ENCODE results near the gene HEATR9.

Gene HEATR9

DNA sequence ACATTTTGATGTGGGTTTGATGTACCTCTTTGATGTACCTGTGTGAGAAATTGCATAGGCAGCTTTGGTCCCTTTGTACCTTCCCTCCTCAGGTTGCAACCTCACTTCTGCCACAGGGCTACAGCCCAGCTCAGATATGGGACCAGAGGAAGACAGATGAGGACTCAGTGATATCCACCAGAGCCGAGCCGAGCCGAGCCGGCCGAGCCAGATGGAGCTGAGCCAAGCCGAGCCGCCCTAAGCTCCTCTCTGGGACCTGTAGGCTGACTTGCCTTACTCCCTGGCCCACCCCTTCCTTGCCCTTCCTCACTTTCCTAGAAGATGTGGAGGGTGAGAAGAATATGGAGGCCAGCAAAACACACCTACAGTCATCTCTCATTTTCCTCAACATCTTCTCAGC, 3.8 kb downstream of the HEATR9 start:
- no peak for DNase-seq

DNA sequence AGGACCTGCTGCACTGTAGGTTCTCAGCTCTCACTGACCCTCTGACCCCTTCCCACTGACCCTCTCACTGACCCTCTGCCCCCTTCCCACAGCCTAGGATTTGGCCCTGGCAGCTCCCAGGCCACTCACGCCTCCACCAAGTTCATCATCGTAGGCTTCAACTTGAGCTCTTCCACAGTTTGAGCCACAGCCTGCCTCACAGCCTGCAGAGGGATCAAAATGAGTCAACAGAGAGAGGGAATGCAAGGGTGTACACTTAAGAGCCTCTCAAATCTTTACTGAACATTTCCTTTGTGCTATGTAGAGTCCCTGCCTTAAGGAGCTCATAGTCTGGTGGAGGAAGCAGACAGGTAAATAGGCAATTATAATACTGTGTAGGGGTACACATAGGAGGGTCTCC, 12.1 kb downstream of the HEATR9 start:
- no peak for DNase-seq

DNA sequence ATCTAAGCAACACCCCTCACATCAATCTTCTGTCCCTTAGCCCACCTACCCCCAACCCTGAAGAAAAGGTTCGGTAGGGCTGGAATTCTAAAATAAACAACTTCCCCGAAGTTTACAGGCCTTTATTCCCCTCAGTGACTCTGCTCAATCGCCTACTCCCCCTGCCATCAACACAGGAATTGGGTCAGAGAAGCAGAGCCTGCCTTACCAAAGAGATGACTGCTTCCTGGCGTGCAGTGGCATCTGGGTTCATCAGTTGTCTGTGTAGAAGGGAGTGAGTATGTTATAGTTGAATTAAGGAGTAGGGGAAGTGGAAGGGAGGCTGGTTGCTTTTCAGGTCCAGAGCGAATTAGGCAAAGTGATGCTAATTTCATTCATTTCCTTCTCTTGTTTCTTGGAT, 12.7 kb downstream of the HEATR9 start:
- no peak for DNase-seq

DNA sequence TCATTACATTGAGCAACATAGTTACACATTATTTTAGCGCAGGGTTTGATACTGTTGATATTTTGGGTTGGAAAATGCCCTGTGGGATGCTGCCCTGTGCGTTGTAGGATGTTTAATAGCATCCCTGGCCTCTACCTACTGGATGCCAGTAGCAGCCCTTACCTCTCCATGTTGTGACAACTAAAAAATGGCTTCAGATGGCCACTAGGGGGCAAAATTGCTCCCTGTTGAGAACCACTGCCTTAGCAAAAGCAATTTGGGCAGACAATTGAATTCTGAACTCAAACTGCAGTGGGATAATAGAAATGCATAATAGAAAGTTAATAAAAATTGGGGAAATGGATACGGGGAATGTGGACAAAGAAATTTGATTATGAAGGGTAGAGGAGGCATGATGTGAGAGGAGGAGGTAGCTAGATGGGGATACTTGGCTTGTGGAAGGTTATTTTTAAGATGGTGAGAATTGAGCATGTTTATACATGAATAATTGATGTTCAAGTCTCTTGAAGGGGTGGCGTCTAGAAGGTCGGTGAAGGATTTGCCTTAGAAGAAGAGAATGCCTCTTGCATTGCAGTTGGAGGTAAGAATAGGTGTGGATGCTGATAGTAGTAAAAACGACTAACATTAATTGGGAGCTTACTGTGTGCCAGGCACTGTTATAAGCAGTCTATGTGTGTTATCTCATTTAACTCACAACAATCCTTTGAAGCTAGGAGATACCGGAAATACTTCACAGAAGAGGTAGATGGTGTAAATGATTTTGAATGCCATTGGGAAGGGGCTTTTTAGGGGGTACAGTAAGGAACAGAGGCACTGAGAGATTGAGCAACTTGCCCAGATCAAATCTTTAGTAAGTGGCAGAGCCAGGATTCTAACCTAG, 19.0 kb downstream of the HEATR9 start:
- peak; percentile 43 for DNase-seq

DNA sequence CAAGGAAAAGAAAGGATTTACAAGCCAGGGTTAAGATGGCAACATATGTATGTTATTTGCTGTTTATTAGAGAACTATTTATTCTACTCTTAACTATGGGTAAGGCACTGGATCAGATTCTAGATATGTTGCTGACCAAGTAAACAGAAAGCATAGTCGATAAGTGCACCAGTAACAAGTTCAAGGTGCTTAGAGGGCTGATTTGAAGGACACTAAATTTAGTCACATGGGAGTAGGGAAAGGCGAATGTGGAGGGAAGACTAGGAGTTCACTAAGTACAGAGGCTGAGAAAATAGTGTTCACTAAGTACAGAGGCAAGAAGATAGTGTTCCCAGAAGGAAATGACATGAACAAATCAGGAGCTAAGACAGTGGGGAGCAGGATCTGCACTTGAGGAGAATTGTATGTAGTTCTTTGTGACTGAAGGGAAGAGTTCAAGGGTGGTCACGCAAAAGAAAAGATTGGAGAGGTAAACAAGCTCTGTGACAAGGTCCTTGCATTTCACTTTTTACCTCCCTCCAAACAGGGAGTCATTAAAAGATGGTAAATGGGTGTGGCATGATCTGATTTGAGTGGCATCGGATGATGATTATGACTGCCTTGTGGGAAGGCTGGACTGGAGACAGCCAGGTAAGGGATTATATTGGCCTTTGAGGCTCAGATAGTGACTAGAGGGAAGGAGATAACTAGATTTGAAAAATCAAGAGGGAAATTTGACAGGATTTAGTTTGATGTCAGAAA, 20.9 kb downstream of the HEATR9 start:
- DNase-seq: no peak

DNA sequence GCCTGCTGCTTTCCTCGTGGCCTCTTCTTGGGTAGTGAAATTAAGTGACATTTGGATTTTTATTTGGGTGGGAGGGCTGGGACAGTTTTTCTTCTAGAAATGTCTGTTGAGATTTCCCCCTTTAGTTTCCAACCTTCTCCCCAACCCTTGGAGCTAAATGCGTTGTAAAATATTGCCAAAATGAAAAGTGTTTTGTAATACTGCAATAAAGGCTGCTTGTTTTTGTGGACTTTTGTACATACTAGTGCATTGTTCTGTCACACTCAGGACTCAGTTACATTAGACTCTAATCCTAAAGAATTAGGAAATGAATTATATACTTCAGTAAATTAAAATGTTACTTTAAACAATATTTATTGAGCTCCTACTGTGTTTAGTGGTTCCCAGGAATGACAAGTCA, 21.7 kb downstream of the HEATR9 start:
- no peak for DNase-seq

DNA sequence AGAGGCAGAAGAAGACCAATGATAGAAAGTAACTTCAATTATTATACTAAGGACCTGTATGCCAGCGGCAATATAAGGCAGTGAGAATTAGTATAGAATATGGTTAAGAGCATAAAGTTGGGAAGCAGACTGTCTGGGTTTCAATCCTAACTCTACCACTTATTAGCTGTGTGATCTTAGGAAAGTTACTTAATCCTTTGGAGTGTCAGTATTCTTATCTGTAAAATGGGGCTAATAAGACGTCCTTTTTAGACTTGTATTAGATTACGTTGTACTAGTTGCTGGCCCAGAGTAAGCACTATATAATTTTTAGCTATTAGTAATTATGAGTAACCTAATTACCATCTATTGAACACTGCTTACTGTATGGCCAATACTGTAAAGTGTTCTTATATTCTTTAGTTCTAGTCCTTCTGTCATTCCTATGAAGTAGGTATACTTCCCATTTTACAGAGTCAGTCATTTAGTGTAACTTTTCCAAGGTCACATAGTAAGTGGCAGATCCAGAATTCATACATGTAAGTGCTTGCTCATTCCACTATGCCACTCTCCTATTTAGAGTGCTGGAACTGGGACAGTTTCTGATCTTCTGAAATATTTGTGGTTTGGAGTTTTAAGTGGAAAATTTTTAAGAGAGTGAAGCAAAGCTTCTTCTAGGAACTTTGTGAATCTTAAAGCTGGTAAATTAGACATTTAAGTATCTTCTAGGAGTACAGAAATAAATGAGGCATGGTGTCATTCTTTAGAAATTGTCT, 22.5 kb downstream of the HEATR9 start:
- DNase-seq: no peak

DNA sequence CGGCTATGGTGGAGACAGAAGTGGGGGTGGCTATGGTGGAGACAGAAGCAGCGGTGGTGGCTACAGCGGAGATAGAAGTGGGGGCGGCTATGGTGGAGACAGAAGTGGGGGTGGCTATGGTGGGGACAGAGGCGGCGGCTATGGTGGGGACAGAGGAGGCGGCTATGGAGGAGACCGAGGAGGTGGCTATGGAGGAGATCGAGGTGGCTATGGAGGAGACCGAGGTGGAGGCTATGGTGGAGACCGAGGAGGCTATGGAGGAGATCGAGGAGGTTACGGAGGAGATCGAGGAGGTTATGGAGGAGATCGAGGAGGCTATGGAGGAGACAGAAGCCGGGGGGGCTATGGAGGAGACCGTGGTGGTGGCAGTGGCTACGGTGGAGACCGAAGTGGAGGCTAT, 24.1 kb downstream of the HEATR9 start:
- no peak for DNase-seq

DNA sequence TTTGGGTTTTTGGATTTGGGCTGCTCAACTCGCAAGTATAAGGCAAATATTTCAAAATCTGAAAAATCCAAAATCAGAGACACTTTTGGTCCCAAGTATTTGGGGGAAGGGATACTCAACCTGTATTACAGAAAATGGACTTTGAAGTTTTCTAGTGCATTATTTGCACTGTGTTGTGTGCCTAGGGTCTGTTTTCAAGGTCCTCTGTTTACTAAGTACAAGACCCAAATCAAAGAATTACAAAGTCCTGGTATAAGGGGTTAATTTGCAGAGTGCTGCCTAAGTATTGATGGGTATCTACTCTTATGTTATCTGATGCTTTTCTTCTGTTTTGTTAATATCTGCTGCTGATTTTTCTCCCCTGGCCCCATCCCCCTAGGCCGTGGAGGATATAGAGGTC, 25.0 kb downstream of the HEATR9 start:
- DNase-seq: no peak

DNA sequence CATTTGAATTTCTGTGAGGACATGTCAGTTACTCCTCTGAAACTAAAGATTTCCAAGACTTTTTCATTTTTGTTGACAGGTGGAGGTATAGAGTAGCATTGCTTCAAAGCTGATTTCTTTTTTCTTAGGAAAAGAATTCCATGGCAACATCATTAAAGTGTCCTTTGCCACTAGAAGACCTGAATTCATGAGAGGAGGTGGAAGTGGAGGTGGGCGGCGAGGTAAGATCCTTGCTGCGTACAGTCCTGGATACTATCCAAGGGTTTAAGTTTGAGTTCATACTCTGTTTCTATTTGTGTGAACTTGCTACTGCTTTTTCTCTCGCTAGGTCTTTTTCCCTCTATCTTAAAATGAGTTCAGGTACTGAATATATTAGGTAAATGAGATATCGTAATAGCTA, 26.5 kb downstream of the HEATR9 start:
- DNase-seq: no peak

DNA sequence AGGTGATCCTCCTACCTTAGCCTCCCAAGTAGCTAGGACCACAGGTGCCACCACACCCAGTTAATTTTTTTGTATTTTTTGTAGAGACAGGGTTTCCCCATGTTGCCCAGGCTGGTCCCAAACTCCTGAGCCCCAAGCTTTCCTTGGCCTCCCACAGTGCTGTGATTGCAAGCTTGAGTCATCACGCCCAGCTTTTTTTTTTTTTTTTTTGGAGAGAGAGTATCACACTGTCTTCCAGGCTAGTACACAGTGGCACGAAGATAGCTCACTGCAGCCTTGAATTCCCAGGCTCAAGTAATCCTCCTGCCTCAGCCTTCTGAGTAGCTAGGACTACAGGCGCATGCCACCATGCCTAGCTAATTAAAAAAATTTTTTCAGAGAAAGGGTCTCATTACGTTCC, 27.2 kb downstream of the HEATR9 start:
- DNase-seq: no peak

DNA sequence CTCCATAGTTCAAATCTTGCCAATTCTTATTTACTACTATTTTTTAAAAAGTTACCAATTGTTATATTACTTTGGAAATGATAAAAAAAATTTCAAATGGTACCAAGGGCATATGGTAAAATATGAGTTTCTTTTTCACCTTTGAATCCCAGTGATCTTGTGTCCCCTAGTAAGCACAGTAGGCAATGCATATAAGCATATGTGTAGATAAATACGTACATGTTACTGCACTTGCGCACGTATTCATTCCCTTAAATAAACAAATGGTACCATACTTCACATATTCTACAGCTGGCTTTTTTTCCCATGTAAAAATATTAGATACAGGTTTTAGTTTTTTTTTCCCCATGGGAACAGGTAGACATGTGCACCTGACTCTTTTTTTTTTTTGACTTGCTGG, 27.6 kb downstream of the HEATR9 start:
- DNase-seq: no peak

DNA sequence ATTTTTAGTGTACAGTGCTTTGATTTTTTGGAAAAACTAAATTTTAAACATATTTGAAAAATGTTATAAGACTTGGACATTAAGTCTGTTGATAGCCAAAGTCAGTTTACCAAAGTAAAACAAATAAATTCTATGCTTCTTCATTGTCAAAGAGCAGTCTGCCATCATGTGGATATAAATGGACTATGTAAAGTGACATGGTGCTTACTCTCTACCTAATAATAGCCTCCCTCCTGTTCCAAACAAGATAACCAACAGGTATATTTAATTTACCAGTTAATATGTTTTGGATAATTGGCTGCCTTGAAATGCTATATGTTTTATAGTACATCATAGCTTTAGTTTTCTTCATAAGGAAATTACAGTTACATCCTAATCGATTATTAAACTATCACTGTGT, 43.5 kb downstream of the HEATR9 start:
- no peak for DNase-seq

DNA sequence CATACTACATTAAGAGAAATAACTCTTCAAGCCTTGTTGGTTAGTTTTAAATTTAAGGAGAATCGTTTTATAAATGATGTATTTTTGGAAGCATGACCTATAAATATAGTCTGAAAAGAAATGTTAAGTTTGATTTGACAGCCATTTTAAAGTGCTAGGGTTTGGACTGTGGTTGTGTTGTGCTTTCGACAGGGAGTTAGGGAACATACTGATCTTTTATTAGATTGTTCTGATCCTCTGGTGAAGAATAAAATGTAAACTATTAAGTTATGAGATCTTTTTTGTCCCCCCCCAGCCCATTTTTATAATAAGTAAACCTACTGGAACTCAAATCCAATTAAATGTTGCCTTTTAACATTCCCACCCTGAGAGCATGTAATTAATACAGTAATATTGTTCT, 47.4 kb downstream of the HEATR9 start:
- no peak for DNase-seq

DNA sequence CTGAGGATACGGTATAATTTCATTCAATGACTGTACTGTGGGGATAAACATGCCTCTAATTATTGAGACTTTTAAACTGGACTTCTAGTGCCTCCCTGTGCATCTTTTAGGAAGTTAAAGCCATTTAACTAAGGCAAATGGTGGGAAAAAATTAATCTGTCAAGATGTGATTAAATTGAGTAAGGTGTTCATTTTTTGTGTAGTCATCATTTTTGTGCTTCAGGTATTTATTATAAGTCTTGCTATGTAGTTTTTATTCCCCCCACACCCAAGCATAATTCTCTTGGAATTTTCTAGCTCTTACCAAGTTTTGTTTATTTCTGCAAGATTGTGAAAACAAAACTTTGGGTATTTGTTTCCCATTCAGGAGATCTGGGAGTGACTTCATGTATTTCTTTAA, 49.2 kb downstream of the HEATR9 start:
- no peak for DNase-seq

DNA sequence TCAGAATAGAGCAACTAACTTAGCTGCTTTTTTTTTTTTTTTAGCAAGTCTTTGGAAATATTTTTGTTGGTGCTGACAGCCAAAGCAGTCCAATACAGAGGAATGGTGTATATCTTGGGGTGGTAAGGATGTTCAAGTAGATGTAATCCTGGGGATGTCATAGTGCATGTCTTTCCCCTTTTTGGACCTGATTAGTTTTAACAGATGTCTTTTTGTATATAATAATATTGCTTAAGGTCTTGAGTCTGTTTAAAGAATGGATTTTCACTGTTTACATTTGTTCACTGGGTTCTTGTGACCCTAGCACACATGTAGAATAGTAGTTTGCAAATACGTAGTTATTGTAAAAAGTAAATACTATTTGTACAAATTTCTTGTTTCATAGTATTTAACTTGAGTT, 51.5 kb downstream of the HEATR9 start:
- no peak for DNase-seq

DNA sequence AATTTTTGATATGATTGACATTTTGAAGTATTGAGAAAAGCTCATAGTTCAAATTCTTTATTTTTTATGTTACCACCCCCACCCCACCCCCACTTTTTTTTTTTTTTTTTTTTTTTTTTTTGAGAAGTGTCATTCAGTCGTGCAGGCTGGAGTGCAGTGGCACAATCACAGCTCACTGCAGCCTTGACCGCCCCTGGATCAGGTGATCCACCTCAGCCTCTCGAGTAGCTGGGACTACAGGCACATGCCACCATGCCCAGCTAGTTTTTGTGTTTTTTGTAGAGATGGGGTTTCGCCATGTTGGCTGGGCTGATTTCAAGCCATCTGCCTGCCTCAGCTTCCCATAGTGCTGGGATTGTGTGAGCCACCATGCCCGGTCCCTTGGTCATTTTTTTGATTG, 52.0 kb downstream of the HEATR9 start:
- no peak for DNase-seq

DNA sequence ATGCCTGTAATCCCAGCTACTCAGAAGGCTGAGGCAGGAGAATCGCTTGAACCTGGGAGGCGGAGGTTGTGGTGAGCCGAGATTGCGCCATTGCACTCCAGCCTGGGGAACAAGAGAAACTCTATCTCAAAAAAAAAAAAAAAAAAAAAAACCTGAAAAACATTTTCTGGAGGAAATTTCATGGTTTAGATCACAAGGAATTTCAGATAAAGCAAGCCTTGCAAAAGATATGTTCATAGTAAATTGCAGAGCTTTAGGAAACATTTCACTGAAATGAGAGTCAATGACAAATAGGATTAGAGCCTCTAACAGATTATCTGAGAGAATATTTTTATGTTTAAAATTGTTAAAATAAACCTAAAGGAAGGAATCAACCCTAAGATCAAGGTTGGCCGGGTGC, 56.2 kb downstream of the HEATR9 start:
- no peak for DNase-seq

DNA sequence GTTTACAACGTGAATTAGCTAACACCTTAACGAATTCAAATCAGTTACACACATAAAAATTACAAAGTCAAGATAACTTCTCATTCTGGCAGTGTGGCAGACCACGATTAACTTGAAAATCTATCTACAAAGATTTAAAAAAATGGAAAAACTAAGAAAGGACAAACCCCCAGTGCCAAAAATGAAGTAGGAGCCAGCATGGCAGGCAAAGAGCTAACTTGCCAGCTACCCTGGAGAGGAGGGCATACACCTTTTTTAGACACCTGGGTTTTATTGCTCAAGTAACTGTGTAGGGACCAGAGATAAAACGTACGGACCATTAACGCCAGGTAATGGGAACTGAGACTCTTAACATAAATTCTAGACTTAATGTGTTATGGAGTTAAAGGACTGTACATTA, 56.9 kb downstream of the HEATR9 start:
- no peak for DNase-seq

DNA sequence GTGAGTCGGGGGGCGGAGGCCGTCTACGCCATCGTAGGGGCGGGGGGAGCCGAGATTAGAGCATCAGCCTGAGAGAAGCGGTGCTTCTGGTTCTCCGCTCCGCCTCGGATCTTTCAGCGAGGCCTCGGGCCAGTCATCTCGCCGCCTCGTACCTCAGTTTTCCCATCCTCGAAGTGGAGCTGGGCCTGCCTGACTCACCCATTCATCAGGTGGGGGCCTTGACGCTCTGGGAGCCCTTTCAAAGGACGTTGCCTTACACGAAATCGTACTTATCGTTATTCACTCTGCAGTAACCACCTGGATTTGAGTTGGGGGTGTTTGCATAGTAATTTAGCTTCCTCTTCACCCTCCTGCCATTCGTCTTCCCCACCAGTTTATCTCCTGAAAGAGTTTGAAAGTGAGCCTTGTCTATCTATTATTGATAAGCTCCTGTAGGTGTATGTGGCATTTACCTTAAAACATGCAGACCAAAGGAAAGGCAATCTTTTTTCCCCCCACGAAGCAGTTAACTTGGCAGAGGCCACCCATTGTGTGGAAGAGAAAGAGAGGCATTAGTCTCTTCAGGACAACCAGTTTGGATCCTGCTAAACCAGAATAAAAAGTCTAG, 58.7 kb downstream of the HEATR9 start:
- DNase-seq: peak; percentile 3

DNA sequence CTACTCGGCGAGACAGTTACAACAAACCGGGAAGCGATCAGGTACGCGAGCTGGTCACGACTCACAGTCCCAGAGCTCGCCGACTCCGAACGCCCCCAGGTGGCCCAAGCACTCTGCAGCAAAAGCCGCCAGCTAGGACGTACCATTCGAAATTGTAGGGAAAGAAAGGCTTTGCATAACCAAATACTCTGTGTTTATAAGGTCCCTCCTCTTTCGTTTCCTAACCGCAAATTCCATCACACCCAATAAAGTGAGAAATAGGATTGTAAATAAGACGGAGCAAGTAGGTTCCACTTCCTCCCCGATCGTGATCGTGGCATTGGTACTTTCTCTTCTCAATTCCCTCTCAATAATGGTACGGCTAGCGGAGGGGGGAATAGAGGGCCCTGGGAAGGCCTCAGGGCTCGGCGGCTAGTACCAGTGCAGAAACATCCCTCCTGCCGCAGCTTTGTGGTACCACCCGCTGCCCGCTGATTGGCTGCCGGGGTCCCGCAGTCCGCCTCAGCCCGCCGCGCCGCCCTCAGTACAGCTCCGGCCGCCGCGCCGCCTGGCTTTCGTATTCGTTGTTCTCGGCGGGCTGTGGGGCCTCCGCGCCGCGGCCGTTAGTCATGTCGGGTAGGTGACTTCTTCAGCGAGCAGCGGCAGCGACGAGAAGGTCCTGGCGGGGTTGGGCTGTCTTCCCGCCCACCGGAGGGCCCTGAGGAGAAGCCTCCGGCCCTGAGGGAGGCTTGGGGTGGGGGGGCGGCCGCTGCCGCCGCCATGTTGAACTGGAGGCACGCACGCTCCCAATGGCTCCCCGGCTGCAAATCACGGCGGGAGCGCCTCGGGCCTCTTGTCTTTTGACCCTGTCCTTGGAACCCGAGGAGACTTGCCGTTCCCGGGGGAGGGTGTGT, 59.5 kb downstream of the HEATR9 start, which contains the start of gene TAF15:
Gene TAF15 (plus strand): TSS at position 523 of the 893 bp plus-strand sequence. CDS start 86 bp downstream, at position 609.
- DNase-seq: peak; percentile 97
